ENCODE results near the gene RAB19. TPM values are rescaled to one million over a fixed set of nuclear protein-coding genes. Genes with fewer than 3 reads are reported as not detected.

The RAB19 gene
- total RNA-seq, 2 experiments from 2014 or later = 8.1 to 9.1 TPM

Other genes with a start within 250 kb of the RAB19 start
- 10 to 100 TPM; 20.5 to 21.2 TPM for gene KDM7A, start 227.1 kb upstream of the RAB19 start, total RNA-seq
- 10 to 100 TPM; 33.6 to 37.7 TPM for gene SLC37A3, start 5.5 kb upstream of the RAB19 start, total RNA-seq
- 100 to 1,000 TPM in 1 of 2 experiments, 10 to 100 TPM in 1; 97.2 to 105 TPM for gene MKRN1, start 75.4 kb downstream of the RAB19 start, total RNA-seq
- not detected for gene DENND2A, start 236.8 kb downstream of the RAB19 start, total RNA-seq

All from activated naive CD8-positive, alpha-beta T cell treated with anti-CD3 and anti-CD28 coated beads, Interleukin-2, amount 10 ng/mL, durations not matched to agents 7 days and 5 days (primary cell).